ENCODE measurements around the gene P2RX4.

DNA sequence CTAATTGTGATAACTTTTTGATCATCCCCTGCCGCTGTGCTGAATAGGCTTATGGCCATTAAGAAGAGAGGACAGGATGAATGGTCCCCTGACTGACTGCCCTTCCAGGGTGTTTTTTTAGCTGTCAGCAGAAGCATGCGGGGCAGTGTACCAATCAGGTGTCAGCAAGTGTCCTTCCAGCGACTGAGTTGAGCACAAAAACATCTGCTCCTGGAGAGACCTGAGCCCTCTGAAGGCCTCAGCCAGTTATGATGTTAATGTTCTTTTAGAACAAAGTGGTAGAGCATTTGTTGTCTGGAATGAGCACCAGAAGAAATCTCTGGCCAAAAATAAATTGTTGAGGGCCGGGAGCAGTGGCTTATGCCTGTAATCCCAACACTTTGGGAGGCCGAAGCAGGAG, 39.8 kb upstream of the P2RX4 start:
- TF ChIP-seq, protein P1, sequence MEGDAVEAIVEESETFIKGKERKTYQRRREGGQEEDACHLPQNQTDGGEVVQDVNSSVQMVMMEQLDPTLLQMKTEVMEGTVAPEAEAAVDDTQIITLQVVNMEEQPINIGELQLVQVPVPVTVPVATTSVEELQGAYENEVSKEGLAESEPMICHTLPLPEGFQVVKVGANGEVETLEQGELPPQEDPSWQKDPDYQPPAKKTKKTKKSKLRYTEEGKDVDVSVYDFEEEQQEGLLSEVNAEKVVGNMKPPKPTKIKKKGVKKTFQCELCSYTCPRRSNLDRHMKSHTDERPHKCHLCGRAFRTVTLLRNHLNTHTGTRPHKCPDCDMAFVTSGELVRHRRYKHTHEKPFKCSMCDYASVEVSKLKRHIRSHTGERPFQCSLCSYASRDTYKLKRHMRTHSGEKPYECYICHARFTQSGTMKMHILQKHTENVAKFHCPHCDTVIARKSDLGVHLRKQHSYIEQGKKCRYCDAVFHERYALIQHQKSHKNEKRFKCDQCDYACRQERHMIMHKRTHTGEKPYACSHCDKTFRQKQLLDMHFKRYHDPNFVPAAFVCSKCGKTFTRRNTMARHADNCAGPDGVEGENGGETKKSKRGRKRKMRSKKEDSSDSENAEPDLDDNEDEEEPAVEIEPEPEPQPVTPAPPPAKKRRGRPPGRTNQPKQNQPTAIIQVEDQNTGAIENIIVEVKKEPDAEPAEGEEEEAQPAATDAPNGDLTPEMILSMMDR (IDR thresholded peaks at IDR 0.05): no peak
- TF ChIP-seq POLR2A (IDR thresholded peaks at IDR 0.05): no peak
- no peak for TF ChIP-seq POLR2AphosphoS5 (IDR thresholded peaks at IDR 0.05)
